DMS 273 treated with DMSO at 0.1 percent for 48 hours (cell line): Measurements from ENCODE around the gene MECR.
"Not testable (repeated sequence)": the region's sequence is repeated elsewhere in the genome, so short reads cannot be mapped to it uniquely, and the experiment has no call there.

Experiments
- DNase-seq: peaks from one replicate; lab custom pipeline; 2025; lab: John Stamatoyannopoulos, UW

Gene MECR

DNA sequence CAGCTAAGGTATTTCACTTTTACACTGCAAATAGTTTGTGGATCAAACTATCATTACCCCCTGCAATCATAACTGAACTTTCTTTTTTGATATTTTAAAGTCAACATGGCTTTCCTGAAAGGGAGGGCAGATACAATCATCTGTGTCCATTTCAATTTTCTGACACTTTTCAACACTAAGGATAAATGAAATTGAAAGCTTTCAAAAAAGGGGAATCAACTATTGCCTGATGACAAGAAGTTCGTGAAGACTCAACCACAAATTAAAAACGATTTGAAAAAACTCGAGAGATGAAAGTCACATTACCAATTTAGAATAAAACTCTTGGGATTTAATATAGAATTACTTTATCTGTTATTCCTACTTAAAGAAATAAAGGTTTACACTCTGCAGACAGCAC lies 60.8 kb downstream of the MECR start:
- no peak for DNase-seq

DNA sequence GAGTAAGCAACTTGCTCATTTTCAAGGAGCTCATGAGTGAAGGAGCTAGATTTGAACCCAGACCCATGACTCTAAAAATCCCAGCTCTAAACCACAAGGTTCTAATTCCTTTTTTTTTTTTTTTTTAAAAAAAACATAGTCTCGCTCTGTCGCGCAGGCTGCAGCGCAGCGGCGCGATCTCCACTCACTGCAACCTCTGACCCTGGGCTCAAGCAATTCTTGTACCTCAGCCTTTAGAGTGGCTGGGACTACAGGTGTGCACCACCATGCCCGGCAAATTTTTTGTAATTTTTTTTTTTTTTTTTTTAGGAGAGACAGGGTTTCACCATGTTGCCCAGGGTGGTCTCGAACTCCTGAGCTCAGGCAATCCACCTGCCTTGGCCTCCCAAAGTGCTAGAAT lies 62.8 kb downstream of the MECR start:
- no peak for DNase-seq

DNA sequence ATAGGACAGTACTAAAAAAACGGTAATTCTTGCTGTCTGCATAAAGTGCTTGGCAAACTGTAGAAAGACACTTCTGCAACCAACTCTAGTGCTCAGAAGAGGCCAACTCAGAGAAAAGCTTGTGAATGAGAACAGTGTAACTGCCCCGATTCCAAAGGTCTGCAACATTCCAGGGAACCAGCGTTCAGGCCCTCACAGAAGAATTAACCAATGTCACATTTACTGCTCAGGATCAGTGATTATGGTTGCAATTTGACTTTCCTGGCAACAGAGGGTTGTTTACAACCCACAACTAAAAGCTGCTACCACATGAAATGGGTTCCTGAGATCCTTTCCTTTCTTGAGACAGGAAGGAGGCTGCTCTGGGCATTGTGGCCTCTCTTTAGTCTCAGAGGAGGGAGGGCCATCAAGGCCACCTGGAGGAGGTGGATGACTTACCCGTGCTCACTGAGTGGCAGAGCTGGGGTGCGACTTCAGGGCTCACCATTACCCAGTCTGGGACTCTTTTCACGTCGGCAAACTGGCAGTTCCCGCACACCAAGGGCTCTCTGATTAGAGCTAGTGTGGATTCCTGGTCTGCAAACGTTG lies 64.3 kb downstream of the MECR start:
- DNase-seq: no peak

DNA sequence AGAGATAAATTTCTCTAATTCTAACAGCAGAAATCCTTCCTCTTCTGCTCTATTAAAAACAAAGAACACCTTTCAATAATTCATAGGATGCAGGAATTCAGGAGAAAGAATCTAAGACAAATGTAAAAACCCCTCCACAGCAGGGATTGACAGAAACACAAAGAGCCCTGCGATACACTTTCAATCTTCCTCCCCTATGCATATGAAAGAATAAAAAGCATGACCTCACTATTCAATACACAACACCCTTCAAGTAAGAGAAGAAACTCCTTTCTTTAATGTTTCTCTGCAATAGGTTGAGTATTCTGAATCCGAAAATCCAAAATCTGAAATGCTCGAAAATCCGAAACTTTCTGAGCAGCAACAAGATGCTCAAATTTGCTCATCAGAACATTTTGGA lies 66.1 kb downstream of the MECR start:
- no peak for DNase-seq

DNA sequence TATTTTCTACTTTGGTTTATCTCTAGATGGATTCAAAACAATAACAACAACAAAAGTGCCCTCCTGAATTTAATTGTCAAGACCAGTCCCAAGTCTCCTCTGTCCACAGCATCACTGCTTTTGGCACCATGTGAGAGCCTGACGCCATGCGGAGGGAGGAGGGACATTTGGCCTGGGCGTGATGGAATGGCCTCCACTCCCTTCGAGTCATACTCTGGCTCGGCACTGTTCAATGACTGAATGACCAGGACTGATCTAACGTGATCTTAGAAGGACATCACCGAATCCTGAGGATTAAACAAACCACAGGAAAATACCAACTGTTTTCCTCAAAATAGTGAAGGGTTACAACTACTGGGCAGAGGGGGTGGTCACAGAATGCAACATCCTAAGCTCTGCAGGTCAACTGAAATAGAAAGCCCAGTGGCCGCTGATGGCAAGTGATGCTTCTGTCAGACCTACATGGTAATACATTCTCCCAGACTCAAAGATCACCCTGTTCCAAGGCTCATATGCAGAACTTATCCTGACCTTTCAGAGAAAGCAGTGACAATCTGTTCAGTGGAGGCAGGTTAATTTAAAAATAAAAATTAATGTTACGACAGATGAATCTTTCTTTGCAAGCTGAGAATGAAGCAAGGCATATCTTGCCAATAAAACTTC lies 68.1 kb downstream of the MECR start:
- DNase-seq: no peak

DNA sequence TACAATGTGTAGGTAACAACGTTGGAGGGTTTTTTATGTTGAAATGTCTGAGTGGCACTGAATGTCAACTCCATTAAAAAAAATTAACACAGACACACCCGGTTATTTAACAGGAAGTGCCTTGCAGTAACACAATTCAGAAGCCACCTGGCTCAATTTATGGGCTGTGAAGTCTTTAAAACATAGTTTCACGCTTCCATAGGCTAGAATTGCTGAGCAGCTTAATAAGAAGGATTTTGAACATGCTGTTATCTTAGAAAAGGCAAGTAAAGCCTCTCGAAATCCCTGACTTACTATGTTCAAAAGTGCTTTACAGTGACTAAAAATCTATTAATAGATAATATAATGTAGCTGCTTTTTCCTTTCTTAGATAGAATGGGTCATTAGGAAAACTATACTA lies 68.7 kb downstream of the MECR start:
- DNase-seq: no peak

DNA sequence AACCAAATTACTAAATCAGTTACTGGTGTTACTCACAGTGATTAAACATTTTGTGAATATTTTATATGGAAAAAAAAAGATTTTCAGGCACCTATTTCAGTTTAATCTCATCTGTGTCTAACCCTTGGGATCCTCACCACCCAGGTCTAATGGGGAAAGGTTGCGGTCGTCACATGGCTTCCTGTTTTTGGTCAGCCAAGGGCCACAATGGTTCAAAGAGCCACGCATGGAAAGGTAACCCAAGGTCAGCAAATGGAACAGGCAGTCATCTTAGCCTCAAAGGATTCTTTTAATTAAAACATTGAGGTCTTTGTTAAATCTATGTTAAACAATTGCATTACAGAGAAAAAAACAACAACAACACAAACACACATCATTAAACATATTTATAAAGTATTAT lies 71.0 kb downstream of the MECR start:
- no peak for DNase-seq

DNA sequence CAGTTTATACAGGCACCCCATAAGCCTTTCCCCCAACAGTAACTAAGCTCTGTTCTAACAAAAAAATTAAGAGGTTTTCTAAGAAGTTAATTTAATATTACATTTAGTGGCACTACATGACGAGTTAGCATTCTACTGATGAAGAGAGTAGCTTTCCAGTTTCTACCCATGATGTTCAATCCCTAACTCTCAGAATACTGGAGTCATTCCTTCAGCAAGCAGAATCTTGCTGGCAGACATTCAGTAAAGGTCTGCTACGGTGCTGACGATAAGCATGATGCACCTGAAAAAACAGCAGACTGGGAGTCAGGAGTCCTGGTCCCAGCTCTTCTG lies 73.5 kb downstream of the MECR start:
- DNase-seq: no peak

DNA sequence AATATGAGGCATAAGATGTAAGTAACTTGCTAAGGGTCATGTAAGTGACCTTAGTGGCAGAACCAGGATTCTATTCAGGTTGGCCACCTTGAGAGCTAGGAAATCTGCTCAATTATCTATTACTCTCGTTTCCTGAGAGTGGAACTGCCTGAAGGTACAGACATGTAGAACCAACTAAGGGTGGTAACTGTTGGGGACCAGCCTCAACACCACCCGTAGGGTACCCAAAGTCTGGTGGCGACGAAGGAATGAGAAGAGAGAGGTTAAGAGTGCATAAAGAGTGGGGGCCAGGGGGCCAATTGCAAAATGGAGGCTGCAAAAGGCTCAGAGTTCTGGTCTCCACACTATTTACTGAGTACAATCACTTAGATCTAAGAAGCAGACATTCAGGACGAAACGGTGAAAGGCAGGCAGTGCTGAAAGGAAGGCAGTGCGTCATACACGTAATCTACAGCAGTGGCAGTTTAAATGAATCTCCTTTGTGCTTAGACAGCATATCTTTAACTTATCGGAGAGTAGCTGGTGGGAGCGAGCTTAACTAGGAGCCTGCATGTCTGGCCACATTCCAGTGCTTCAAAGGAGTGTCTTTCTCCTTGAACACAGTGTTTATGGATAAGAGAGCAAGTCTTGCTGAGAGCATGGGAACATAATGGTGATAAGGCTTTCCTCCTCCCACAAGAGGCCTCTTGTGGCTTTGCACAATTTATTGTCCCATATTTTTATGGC lies 74.0 kb downstream of the MECR start:
- DNase-seq: no peak

DNA sequence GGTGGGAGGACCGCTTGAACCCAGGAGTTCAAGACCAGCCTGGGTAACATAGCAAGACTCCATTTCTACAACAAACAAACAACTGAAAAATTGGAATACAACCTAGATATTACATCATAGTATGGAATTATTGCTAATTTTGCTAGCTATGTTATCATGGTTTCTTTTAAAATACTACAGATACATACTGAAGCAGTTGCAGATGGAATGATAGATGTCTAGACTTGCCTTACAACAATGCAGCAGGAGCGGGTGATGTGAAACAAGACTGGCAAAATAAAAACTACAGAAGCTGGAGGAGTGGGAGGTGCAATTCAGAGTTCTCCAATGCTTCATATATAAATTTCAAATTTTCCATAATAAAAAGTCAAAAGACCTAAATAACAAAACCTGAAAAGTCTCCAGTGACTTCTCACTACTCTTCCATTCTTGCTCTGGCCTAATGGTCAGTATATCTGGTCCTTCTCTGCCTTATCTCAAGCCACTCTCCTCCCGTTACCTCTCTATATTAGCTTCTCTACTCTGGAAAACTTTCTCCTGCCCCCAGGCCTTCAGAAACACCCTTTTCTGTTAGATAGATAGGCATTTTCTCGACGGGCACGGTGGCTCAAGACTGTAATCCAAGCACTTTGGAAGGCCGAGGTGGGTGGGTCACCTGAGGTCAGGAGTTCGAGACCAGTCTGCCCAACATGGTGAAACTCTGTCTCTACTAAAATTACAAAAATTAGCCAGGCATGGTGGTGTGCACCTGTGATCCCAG lies 78.5 kb downstream of the MECR start:
- DNase-seq: no peak

DNA sequence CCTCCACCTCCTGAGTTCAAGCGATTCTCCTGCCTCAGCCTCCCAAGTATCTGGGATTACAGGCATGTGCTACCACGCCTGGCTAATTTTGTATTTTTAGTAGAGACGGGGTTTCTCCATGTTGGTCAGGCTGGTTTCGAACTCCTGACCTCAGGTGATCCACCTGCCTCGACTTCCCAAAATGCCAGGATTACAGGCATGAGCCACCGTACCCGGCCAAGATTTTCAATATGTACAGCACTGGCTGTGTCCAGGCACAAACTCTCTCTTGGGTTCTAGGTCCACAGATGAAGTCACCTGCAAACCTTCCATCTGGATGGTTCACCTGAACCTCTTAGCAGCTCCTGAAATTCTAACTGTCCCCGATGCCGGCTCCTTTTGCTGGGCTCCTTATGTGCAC lies 80.4 kb downstream of the MECR start:
- DNase-seq: not testable (repeated sequence)

DNA sequence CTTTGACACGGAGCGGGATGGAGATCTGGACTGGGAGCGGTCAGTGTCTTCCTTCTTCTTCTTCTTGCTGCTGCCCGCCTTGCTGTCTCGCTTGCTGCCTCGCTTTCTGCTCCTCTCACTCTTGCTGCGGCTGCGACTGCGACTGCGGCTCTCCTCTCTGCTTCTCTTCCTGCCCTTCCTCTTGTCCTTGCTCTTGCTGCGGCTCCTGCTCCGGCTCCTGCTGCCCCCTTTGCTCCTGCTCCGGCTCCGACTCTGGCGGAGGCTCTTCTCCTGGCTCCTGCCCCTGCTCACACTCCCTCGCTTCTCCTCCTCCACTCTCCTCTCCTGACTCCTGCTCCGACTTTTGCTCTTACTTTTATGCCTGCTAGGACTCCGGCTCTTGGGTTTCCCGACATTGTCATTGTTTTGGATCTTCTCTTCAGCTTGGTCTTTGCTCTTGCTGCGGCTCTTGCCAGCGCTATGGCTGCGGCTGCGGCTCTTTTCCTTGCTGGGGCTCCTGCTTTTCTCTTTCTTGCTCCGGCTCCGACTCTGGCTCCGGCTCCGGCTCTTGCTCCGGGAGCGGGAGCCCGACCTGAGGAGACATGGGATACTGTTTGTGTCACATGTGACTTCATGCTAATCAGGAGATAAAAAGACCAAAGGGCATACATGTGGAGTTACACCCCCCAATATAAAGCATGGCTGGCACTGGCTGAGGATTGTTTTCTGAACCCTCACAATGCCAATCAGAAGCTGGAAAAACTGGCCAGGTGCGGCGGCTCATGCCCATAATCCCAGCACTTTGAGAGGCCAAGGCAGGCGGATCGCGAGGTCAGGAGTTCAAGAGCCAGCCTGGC lies 81.9 kb downstream of the MECR start:
- no peak for DNase-seq

DNA sequence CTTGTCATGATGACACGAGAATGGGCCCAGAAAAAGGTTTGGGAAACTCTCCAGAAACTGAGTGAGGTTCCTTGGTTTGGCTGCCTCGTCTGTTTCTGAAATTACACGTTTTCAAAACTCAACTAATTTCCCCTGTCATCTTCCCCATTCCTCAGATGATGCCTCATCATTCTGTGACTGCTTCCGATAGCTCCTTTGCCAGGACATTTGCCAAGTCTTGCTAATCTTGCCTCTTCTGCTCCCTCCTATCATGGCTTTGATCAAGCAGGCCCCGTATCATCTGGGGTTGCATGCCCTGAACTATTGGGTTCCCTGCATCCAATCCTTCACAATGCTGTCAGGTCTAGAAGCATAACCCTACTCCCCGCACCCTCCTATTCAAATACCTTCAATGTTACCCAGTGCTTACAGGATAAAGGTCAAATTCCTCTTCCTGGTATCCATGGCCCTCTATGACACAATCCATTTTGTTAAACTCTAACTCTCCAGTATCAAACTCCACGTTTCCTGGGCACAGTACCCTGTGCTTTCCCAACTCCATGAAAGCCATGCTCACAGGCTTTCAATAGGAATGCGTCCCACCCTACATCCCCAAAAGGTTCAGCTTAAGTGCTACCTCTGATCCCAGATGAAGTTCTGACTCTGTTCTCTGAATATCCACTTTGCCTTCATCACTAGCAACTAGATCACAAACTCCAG lies 84.8 kb downstream of the MECR start:
- DNase-seq: no peak

DNA sequence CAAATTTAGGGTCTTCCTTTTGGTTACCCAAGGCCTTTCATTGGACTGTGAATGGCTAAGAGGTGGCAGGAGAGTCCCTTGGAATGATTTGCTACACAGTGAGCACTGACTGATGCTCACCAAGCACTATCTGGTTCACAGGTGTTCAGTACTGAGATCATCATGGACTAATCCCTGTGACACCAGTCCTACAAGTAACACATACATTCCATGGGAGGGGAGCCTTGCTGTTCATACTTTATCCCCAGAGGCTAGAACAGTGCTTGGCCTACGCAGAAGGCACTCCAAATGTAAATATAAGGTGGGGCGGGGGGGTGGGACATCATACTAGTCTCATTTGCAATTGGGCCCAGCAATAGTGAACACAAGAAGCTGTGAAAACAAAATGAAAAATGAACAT lies 86.6 kb downstream of the MECR start:
- DNase-seq: no peak

DNA sequence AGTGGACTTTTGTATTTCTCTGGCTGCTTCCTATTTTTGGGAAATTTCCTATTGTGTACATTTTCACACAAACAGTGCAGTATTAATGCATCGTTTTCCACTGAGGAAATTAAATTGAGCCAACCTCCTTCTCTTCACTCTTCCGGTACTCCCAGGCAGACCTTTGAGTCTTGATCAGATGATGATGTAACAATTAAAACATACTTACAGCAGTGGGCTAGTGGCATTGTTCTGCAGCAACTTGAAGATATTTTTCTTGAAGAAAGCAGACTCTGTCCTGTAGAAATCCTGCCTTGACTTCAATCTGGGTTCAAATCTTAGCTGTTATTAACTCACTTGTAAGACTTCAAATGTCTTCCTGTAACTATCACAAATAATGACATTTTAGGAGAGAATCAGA lies 88.0 kb downstream of the MECR start:
- DNase-seq: no peak
